ENCODE measurements around the gene UGGT2.
A peak's percentile ranks its signal among the peaks of the same experiment; 100 is the strongest.
"Not testable (repeated sequence)": the region's sequence is repeated elsewhere in the genome, so short reads cannot be mapped to it uniquely, and the experiment has no call there.

The UGGT2 gene

GRCh38 chr13:95918860-95919259, 134.3 kb downstream of the UGGT2 start:
- H3K27ac ChIP-seq: no peak overlapping the region
- no peak for DNase-seq (ENCODE audit: low read depth, low spot score)

GRCh38 chr13:95914991-95915501, 138.2 kb downstream of the UGGT2 start:
- no peak for DNase-seq (ENCODE audit: low read depth, low spot score)

GRCh38 chr13:95906999-95907398, 146.2 kb downstream of the UGGT2 start:
- no peak for DNase-seq (ENCODE audit: low read depth, low spot score)
- no peak overlapping the region for H3K27ac ChIP-seq

More at GRCh38 chr13:95914991-95915501, 138.2 kb downstream of the UGGT2 start:
- no peak overlapping the region for H3K27ac ChIP-seq

GRCh38 chr13:95903569-95903968, 149.6 kb downstream of the UGGT2 start:
- DNase-seq (ENCODE audit: low read depth, low spot score): no peak
- no peak overlapping the region for H3K27ac ChIP-seq

- DNase-seq (ENCODE audit: low read depth, low spot score): no peak
- no peak overlapping the region for H3K27ac ChIP-seq
These were observed 150.5 kb downstream of the UGGT2 start for GRCh38 chr13:95902741-95903140.

DNA sequence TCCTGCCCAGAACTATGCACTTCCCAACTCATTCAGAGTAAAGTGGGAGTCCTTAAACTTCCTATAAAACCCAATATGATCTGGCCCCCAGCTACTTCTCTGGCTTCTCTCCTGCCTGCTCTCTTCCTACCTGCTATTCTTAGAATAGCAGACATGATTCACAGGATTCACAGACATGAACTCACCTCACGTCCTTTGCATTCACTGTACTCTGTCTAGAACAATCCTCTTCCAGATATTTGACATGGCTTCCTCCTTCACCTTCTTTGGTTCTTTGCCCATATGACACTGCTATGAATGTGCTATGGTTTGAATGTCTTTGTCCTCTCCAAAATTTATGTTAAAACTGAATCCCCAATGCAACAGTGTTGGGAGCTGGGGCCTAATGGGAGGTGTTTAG, 154.9 kb downstream of the UGGT2 start:
- no peak for DNase-seq (ENCODE audit: low read depth, low spot score)
- H3K27ac ChIP-seq: peak overlapping the region; percentile 54

DNA sequence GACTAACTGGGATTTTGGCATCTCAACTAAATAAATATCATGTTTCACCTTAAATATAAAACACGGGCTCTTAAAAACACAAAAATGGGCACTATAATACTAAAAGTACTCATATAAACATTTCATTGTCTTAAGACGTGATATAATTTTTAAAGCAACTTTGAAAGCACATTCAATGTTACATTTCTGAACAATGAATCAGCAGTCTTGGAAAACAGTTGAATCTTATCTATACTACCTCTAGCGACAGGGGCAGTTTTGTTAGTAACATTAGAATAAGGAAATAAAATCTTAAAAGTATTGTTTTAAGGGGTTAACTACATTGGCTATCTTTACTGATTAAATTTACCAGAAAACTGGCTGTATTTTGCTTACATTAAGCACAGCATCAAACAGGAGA, 156.9 kb downstream of the UGGT2 start:
- H3K27ac ChIP-seq: no peak overlapping the region
- no peak for DNase-seq (ENCODE audit: low read depth, low spot score)

DNA sequence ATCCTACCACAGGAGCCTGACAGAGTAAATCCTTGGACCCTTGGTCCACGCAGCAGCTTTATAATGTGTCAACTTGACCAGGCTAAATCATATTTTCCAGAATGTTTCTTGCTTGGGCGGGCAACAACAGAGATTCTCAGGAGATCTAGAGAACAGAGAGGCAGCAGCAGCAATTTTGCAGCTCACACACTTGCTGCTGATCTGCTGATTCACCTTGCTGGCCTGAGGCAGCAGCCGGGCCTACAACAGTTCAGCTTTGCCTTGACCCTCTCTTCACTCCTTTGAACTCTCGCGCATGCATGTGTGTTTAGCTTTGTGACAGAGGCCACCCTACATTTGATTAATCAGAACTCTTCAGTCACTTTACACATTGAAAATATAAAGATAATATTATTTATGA, 159.3 kb downstream of the UGGT2 start:
- H3K27ac ChIP-seq: no peak overlapping the region

GRCh38 chr13:95882121-95882520, 171.1 kb downstream of the UGGT2 start:
- DNase-seq (ENCODE audit: low read depth, low spot score): no peak
- H3K27ac ChIP-seq: no peak overlapping the region

More for the DNA sequence above, 159.3 kb downstream of the UGGT2 start:
- no peak for DNase-seq (ENCODE audit: low read depth, low spot score)

DNA sequence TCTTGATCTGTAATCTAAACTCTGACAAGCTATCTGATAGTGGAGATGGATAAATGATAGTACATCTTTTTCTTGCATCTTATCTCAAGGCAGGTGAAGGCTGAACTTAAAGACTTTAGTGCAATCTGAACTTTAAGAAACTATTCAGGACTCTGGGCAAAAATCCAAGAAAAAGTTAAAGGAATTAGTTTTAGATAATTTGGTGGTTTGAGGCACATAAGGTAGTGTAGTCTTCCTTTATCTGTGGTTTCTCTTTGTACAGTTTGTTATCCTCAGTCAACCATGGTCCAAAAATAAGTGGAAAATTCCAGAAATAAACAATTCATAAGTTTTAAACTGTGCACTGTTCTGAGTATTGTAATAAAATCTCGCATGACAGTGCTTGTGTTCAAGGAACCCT, 172.9 kb downstream of the UGGT2 start:
- H3K27ac ChIP-seq: no peak overlapping the region
- no peak for DNase-seq (ENCODE audit: low read depth, low spot score)

- no peak overlapping the region for H3K27ac ChIP-seq
- no peak for DNase-seq (ENCODE audit: low read depth, low spot score)
These were observed 178.9 kb downstream of the UGGT2 start for GRCh38 chr13:95874286-95874685.

DNA sequence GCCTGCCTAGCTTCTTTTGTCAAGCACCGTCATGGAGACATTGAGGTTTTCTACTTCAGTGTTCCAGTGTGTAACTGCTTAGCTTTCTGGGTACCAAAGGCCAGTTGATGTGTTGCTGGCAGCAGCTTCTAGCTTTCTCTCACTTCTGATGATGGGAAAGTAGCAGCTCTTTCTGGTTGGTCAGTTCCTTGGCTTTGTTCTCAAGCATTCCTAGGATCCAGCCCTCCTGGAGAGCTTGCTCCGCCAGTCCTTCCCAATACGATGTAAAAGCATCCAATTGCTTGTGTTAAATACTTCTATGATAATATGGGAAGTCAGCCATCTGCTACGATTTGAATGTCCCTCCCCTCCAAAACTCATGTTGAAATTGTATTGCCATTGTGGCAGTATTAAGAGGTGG, 182.8 kb downstream of the UGGT2 start:
- H3K27ac ChIP-seq: no peak overlapping the region
- DNase-seq (ENCODE audit: low read depth, low spot score): no peak

GRCh38 chr13:95865080-95865615, 188.1 kb downstream of the UGGT2 start:
- no peak overlapping the region for H3K27ac ChIP-seq
- DNase-seq (ENCODE audit: low read depth, low spot score): no peak

DNA sequence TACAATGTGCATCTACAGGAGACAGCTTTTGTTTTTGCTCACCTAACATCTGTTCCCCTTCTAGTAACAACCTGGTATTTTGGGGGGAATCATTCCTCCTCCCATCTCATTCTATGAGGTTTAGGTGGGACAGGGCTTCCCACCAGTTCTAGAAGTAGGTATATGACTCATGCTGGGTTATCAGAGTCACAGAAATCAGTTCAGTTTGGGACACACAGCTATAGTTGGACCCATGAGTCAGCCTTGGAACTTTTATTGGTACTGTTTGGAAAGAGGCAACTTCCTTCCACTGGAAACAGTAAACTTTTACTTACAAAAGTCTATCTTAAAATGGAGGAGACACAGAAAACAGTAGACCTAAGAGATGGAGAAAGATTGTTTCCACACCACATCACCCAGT, 190.8 kb downstream of the UGGT2 start:
- no peak overlapping the region for H3K27ac ChIP-seq
- DNase-seq (ENCODE audit: low read depth, low spot score): no peak

DNA sequence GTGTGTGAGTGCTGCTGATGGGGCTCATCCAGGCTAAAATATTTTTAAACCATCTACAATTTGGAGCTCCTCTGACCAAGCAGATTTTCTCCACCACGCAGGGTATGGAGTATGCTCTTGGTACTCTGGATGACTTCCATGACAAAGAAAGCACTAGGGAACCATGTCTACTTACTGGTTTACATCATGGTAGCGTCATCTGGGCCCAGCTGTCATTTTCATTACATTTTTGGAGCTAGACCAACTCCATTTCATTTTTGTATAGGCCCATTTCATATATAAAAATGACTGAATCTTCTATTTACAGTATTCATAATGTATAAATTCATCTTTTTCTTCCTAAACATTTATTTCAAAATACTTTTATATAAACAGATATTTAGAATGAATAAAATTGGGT, 191.9 kb downstream of the UGGT2 start:
- no peak for DNase-seq (ENCODE audit: low read depth, low spot score)
- no peak overlapping the region for H3K27ac ChIP-seq

DNA sequence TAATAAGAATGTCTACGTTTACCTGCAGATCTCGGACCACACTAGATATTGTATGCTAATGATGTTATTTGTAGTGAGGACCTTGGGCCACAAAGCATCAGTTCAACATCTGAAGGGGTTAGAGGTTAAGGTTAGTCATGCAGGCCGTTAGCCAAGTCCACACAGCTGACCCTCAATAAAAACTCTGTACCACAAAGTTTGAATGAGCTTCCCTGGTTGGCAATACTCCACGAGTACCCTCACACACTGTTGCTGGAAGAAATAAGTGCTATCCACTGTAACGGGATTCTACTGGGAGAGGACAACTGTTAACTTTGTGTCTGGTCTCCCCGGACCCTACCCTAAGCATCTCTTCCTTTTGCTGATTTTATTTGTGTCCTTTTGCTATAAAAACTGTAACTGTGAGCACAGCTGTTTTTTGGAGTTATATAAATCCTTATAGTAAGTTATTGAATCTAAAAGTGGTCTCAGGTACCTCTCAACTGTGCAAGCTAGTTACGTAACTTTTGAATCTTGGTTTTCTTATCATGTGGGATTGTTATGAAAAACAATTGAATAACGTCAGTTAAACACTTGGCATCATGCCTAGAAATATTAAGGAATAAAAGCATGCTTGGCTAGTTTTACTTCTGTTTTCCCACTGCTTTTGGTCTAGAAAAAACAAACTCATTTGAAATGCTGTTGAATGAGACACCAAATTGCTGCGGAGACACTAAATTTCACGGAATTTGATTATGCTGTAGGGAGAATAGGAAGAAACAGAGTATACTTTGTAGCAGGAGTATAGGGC, 194.7 kb downstream of the UGGT2 start:
- H3K27ac ChIP-seq: no peak overlapping the region
- no peak for DNase-seq (ENCODE audit: low read depth, low spot score)

- H3K27ac ChIP-seq; DNase-seq (ENCODE audit: low read depth, low spot score): not testable (repeated sequence)
These were observed 207.5 kb downstream of the UGGT2 start for GRCh38 chr13:95845656-95846055.

GRCh38 chr13:95842898-95843297, 210.3 kb downstream of the UGGT2 start:
- DNase-seq (ENCODE audit: low read depth, low spot score): no peak
- H3K27ac ChIP-seq: no peak overlapping the region

GRCh38 chr13:95841894-95842293, 211.3 kb downstream of the UGGT2 start:
- no peak for DNase-seq (ENCODE audit: low read depth, low spot score)
- H3K27ac ChIP-seq: no peak overlapping the region

- DNase-seq (ENCODE audit: low read depth, low spot score): no peak
- no peak overlapping the region for H3K27ac ChIP-seq
These were observed 219.0 kb downstream of the UGGT2 start for GRCh38 chr13:95834134-95834765.

GRCh38 chr13:95833719-95834118, 219.5 kb downstream of the UGGT2 start:
- H3K27ac ChIP-seq: no peak overlapping the region
- no peak for DNase-seq (ENCODE audit: low read depth, low spot score)
